Progenitor cell of endocrine pancreas (in vitro differentiated cells): ENCODE data around the gene SH2D1B. TPM values are rescaled to one million over a fixed set of nuclear protein-coding genes. Genes with fewer than 3 reads are reported as not detected.

Experiments used
- DNase-seq: peaks from one replicate; pipeline ENCODE4 v3.0.0; 2021; ENCODE audit warnings: low spot score; ENCODE audit not compliant: unreplicated experiment
- H3K27ac Mint-ChIP-seq: 2 replicates; pipeline ENCODE4 v1.8.0; 2021; ENCODE audit warnings: mild to moderate bottlenecking, moderate library complexity, mixed read lengths
- H3K27me3 Mint-ChIP-seq: 2 replicates; pipeline ENCODE4 v1.8.0; 2021; ENCODE audit warnings: mixed read lengths
- H3K36me3 Mint-ChIP-seq: 2 replicates; pipeline ENCODE4 v1.8.0; 2022; ENCODE audit warnings: mixed read lengths; ENCODE audit not compliant: insufficient read depth
- H3K4me1 Mint-ChIP-seq: 2 replicates; pipeline ENCODE4 v1.8.0; 2021; ENCODE audit warnings: low read depth, mixed read lengths
- H3K4me3 Mint-ChIP-seq: 2 replicates; pipeline ENCODE4 v1.8.0; 2021; ENCODE audit warnings: low read depth, mild to moderate bottlenecking, moderate library complexity, mixed read lengths
- H3K9me3 Mint-ChIP-seq: 2 replicates; pipeline ENCODE4 v1.8.0; 2021; ENCODE audit warnings: low read depth, mixed read lengths
- total RNA-seq: library from RNA; stranded (reverse); gene quantifications from 2 replicates; pipeline ENCODE4 v1.2.1, GENCODE V29; 2021
- TF ChIP-seq, protein P1 (sequence below): fragments of 200-600 bp; sonication (generic); IDR thresholded peaks from one replicate; pipeline ENCODE4 v1.5.0; 2021; ENCODE audit warnings: antibody characterized with exemption, mild to moderate bottlenecking; ENCODE audit not compliant: unreplicated experiment

Gene SH2D1B
- total RNA-seq, 1 donor from 2014 or later = not detected

- Mint-ChIP-seq H3K4me3 (no peak overlapping the region), H3K27ac (no peak overlapping the region)
Observed at GRCh38 chr1:162366149-162366548, 45.8 kb downstream of the SH2D1B start.

DNA sequence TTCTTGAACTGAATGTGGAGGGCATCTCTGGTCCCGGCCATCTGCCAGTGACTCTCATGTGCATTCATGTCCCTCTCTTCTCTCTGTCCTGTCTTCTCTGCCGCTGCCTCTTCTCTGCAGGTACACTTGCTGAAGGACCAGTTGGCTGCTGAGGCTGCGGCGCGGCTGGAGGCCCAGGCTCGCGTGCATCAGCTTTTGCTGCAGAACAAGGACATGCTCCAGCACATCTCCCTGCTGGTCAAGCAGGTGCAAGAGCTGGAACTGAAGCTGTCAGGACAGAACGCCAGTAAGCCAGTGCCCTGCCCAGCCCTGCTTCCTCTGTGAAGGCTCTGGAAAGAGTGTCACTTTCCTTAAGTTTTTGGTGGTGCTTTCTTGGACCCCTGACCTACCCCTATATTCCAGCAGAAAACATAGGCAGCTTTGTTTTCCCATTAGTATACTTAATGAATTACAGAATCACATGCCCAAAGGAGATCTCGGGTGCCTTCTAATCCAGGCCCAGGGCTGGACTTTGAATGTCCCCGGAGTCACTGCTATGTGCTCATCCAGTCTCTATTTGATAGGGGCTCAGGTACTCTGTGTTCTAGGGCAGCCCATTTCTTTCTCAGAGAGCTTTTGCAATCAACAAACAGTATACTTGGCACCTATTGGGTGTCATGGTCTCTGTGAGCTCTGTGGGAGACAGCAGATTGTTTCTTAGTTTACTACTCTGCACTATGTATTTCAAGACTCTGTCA is 46.5 kb downstream of the SH2D1B start:
- TF ChIP-seq, protein P1, sequence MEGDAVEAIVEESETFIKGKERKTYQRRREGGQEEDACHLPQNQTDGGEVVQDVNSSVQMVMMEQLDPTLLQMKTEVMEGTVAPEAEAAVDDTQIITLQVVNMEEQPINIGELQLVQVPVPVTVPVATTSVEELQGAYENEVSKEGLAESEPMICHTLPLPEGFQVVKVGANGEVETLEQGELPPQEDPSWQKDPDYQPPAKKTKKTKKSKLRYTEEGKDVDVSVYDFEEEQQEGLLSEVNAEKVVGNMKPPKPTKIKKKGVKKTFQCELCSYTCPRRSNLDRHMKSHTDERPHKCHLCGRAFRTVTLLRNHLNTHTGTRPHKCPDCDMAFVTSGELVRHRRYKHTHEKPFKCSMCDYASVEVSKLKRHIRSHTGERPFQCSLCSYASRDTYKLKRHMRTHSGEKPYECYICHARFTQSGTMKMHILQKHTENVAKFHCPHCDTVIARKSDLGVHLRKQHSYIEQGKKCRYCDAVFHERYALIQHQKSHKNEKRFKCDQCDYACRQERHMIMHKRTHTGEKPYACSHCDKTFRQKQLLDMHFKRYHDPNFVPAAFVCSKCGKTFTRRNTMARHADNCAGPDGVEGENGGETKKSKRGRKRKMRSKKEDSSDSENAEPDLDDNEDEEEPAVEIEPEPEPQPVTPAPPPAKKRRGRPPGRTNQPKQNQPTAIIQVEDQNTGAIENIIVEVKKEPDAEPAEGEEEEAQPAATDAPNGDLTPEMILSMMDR = no peak
- H3K9me3 Mint-ChIP-seq = no peaks in the 10 kb centered on the region
- H3K27ac Mint-ChIP-seq = no peak overlapping the region
- H3K27me3 Mint-ChIP-seq = no peaks in the 10 kb centered on the region
- H3K4me3 Mint-ChIP-seq = no peak overlapping the region
- DNase-seq = no peak
- no peaks in the 10 kb centered on the region for H3K4me1 Mint-ChIP-seq
- no peaks in the 10 kb centered on the region for H3K36me3 Mint-ChIP-seq

More at GRCh38 chr1:162366149-162366548, 45.8 kb downstream of the SH2D1B start:
- no peak for DNase-seq
- Mint-ChIP-seq H3K27me3 (no peaks in the 10 kb centered on the region), H3K4me1 (no peaks in the 10 kb centered on the region), H3K9me3 (no peaks in the 10 kb centered on the region), H3K36me3 (no peaks in the 10 kb centered on the region)
- TF ChIP-seq, protein P1 = no peak

DNA sequence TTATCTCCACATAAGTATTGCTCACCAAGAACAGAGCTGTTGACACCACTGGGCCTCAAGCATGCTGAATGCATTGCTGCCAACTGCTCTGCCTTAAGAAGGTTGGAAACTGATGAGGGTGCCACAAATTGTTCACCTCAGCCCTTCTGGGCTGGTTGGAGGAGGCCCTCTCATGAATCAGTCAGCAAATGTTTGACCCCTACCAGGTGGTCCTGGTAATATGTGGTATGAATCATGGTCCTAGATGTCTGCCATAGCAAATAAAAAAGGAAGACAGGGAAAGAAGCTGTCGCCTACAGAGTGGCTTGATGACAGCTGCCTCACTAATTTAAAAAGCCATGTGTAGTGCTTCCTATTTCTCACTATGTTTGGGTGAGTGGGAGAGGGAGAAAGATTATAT is 47.4 kb downstream of the SH2D1B start:
- TF ChIP-seq, protein P1 = no peak
- Mint-ChIP-seq H3K4me1 (no peaks in the 10 kb centered on the region), H3K27ac (no peak overlapping the region), H3K36me3 (no peaks in the 10 kb centered on the region), H3K4me3 (no peak overlapping the region), H3K27me3 (no peaks in the 10 kb centered on the region), H3K9me3 (no peaks in the 10 kb centered on the region)
- no peak for DNase-seq

- H3K4me1 Mint-ChIP-seq = no peaks in the 10 kb centered on the region
- H3K4me3 Mint-ChIP-seq = no peak overlapping the region
- no peaks in the 10 kb centered on the region for H3K36me3 Mint-ChIP-seq
- H3K27ac Mint-ChIP-seq = no peak overlapping the region
- H3K27me3 Mint-ChIP-seq = no peaks in the 10 kb centered on the region
- TF ChIP-seq, protein P1 = no peak
- H3K9me3 Mint-ChIP-seq = no peaks in the 10 kb centered on the region
- DNase-seq = no peak
Observed at GRCh38 chr1:162363823-162364222, 48.1 kb downstream of the SH2D1B start.

DNA sequence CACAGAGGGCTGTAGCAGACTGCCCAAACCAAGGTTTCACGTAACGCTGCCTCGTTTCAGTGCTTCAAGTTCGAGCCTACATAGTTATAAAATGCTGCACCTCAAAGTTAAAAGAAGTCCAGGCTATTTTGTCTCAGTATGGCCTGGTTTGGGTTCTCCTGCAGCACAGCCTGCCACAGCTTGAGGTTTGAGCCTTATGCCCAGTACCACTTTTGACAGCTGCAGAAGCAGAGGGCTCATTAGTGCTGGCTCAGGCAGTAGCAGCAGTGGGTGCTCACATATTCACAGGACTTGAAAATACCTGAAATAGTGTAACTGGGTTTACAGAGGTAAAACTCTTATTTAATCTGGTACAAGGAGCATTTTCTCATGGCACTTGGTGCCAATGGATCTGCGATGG is 50.6 kb downstream of the SH2D1B start:
- no peaks in the 10 kb centered on the region for H3K9me3 Mint-ChIP-seq
- H3K36me3 Mint-ChIP-seq = peaks cover 5% of the 10 kb centered on the region
- TF ChIP-seq, protein P1 = no peak
- no peak overlapping the region for H3K27ac Mint-ChIP-seq
- H3K27me3 Mint-ChIP-seq = no peaks in the 10 kb centered on the region
- no peak overlapping the region for H3K4me3 Mint-ChIP-seq
- DNase-seq = no peak
- no peaks in the 10 kb centered on the region for H3K4me1 Mint-ChIP-seq
